Activated T-cell treated with anti-CD3 and anti-CD28 coated beads for 1 hour (primary cell): Measurements from ENCODE around the gene CDH12.
"Not testable (repeated sequence)": the region's sequence is repeated elsewhere in the genome, so short reads cannot be mapped to it uniquely, and the experiment has no call there.

Experiments used
- DNase-seq: peaks from one replicate; pipeline ENCODE4 v3.0.0-alpha.2; 2020; ENCODE audit warnings: low read depth

The CDH12 gene

GRCh38 chr5:22852807-22853660, at the start of gene CDH12:
Gene CDH12 (minus strand): TSS chr5:22853344.
- DNase-seq, result no peak

- no peak for DNase-seq
These were observed 48.7 kb upstream of the CDH12 start for GRCh38 chr5:22901885-22902284.

DNA sequence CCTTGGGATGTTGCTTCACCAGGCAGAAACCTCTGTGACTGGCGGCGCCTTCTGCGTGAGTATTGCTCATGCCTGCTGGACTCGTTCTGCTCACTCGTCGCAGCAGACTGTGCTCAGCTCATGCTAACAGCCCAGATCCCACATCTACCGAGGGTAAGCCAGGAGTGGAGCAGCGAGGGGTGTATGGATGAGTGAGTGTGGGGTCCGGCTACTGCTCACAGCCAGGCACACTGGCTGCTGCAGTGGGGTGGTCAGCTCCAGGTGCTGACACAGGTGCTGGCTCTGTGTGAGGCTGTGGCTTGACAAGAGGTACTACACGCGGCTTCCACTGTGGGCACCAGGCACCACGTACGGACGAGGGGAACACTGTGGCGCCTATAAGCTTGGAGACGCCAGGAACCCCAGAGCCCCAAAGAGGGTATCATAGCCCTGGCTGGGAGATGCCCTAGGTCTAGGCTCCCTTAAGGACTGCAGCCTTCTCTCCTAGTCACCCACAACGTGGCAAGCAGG, 47.7 kb upstream of the CDH12 start:
- DNase-seq, result no peak

DNA sequence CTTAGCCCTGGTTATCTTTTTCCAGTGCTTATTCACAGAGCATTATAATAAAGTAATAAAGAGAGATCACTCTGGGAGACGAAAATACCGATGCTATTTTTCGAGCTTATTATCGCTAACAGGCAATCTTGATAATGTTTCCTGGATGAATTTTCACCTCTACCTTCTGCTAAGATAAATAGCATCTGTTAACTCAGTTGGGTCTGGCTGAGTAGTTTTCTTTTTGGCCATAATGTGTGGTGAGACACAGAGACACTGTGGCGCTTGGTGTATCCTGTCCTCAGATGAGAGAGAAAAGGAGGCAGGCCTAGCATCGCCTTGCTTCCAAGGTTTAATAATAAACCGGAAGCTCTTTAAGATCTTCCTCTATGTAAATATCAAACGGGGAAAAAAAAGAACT, 46.2 kb upstream of the CDH12 start:
- no peak for DNase-seq

DNA sequence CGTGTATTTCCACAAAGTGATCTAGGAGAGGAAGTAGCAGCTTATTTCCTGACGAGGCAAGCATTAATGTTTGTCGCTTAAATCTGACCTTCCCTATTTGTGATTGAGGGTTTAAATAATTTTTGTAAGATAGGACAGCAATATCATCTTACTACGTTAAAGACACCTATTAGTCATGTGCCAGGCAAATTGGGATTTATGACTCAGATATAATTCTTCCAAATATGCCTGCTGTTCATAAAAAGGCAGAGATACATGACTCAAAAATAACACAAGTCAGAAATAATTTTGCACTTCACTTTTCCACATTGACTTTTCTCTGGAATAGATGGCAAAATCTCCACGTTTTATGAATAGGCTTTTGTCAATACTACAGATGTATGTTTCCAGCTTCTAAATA, 43.0 kb upstream of the CDH12 start:
- DNase-seq, result no peak

GRCh38 chr5:22892441-22892840, 39.3 kb upstream of the CDH12 start:
- DNase-seq, result no peak

GRCh38 chr5:22889720-22890119, 36.6 kb upstream of the CDH12 start:
- DNase-seq, result no peak

GRCh38 chr5:22887566-22887965, 34.4 kb upstream of the CDH12 start:
- no peak for DNase-seq

GRCh38 chr5:22858911-22859310, 5.8 kb upstream of the CDH12 start:
- DNase-seq, result not testable (repeated sequence)

DNA sequence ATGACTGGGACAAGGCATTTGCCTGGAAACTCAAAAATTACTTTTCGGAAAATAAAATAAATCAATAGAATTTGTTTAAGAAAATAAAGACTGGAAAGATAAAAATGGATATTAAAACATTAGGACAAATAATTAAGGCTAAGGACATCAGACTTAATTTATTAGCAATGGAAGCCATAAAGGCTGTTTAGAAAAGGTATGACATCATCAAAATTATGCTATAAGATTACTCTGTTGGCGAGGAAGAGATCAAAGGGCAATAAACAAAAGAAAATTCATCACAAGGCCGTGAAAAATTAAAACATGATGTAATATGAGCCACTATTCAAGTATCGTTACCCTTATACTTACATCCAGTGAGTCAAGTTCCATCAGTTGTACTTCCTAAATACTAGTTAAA, 2.7 kb upstream of the CDH12 start:
- DNase-seq, result no peak

DNA sequence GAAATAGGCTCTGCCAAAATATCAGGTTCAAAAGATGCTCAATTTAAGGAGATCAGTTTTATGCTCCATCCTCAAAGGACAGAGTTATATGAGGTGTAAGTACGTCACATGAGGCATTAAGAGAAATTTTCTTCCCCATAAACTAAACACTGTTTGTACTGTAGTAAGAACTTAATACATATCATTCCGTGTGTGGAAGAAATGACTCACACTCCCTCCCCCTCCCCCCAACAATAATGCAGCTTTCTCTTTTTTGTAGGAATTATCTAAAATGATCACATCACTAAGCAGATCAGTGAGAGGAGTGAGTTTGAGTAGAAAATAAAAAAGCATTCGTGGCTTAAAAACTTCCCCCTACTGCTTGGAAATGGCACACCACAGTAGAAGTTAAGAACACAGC, 2.2 kb downstream of the CDH12 start:
- DNase-seq, result no peak

DNA sequence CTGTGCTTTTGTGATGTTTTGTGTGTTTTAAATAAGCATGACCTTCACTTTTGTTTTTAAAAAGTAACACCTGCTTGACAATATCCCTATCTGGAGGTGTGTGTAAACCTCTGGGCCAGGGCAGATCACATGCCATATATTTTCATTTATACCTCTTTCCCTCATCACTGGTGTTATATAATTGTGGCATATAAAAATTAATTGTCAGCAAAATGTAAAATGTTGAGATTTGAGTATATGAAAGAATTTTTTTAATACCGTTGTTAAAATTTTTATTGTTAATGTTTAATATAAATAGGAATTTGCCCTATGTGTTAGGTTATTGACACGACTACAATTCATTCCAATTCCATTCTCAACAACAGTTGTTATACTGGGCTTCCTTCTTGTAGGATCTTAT, 6.5 kb downstream of the CDH12 start:
- DNase-seq, result no peak

DNA sequence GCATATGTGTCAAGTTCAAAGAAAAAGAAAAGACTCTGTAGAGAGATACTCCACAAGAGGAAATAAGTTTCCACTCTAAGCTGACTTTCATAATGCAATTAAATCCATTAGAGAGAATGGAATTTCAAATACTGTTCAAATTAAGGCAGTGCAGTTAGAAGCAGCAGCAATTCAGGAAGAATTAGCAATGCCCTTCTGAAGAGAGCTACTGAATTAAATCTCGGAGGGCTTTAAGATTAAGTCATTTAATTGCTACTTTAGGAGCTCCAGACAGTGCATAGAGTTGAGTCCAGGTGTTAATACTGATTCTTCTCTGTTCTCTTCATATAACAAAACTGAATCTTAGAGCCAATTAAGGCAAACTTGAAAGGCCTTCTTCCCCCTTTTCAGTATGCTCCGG, 8.5 kb downstream of the CDH12 start:
- DNase-seq, result no peak

GRCh38 chr5:22844155-22844554, 9.0 kb downstream of the CDH12 start:
- no peak for DNase-seq

DNA sequence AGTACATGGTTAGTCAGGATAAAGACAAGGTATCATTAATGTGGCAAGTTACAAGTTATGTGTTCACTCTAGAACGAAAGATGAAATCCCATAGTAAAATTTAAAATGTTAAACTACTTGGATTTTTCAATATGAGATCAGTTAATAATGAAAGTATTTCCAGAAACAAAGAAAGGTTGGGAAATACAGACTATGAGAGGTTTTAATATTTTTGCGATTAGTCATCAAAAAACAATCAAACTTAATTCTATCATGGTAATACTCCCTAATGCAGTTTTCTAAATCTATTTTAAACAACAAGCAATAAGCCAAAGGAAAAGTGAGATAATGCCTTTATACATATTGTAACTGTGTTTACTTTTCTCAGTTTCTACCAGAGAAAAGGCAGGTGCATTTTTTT, 10.6 kb downstream of the CDH12 start:
- DNase-seq, result no peak

GRCh38 chr5:22837803-22838202, 15.3 kb downstream of the CDH12 start:
- DNase-seq, result no peak

- DNase-seq, result no peak
These were observed 17.5 kb downstream of the CDH12 start for GRCh38 chr5:22835686-22836085.

DNA sequence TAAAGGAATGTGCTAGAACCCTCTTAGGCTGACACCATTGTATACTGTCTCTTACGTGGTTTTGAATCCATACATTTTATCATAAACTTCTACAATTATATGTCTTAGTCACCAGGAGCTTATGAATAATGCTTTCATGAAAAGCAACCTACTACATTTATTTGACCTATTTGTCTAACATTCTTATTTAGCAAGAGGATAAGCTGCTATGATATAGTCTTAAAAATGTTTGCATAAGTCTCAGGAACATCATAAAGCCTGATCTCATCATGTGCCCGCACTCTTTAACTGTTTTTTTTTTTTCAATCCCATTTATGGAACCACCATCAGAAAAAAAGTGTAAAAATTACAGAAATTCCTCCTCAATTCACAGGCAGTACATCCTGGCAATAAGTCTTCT, 59.7 kb downstream of the CDH12 start:
- DNase-seq, result no peak

DNA sequence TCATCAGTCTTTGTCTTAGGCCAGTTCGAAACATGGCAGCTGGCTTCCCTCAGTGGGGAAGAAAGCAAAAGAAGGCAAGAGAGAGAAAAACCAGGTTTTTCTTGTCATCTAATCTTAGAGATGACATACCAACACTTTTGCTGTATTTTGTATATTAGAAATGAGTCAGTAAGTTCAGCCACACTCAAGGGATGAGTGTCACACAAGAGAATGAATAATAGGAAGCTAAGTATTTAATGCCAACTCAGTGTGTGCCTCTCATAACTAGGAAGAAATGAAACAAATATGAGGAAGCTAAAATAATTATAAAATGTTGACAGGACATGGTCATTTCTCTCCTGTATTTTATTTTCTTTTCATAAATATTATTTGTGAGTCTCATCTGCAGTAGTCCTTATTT, 65.3 kb downstream of the CDH12 start:
- no peak for DNase-seq

DNA sequence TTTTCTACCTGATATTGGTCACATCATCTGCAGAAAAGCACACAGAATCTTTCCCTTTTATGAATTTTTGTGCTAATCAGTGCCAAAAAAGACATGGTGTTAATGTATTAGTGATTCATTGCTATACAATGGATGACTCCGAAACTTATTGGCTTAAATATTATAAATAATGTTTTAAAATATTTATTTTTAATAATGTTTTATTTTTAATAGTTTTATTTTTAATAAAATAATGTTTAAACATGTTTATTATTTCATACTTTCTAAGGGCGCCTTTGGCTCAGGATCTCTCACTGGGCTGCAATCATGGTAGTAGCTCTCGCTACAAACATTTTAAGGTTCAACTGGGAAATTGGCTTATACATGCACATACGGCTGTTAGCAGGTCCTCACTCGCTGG, 65.7 kb downstream of the CDH12 start:
- DNase-seq, result no peak

DNA sequence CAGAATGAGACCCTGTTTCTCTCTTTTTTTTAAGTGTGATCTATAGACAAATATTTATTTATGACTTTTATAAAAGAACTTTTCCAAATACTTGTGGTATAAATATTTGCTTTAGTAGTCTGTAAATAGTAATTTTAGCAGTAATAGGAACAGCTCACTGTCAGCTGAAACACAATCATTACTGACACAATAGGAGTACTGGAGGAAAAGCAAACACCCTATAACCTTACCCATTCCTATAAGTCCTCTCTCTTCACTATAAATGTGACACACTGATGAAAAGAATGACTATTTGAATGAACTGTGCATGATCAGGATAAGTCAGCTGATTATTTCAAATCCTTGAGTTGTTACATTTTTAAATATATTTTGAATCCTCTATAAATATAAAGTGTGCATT, 72.4 kb downstream of the CDH12 start:
- no peak for DNase-seq

DNA sequence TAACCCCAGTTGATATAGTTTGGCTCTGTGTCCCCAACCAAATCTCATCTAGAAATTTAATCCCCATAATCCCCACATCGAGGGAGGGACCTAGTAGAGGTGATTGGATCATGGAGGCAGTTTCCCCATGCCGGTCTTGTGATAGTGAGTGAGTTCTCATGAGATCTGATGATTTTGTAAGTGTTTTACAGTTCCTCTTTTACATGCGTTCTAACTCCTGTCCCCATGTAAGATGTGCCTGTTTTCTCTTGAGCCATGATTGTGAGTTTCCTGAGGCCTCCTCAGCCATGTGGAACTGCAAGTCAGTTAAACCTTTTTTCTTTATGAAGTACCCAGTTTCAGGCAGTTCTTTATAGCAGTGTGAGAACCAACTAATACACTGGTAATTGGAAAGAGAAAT, 73.6 kb downstream of the CDH12 start:
- DNase-seq, result no peak

DNA sequence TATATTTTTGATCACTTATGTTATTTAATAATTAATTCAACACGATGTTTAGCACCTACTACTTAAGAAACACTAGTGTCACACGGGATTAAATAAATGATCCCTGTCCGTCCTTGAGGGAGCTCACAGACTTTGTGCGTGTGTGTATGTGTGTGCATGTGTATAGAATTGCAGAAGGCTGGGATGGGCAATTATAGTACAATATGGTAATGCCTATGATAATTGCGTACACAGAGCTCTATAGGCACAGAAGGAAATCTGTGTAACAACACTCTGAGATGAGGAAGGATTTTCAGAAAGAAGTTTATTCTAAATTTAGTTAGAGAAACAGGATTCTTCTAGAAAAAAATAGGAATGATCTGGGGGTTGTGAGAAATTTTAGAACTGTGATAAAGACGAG, 76.9 kb downstream of the CDH12 start:
- DNase-seq, result no peak

DNA sequence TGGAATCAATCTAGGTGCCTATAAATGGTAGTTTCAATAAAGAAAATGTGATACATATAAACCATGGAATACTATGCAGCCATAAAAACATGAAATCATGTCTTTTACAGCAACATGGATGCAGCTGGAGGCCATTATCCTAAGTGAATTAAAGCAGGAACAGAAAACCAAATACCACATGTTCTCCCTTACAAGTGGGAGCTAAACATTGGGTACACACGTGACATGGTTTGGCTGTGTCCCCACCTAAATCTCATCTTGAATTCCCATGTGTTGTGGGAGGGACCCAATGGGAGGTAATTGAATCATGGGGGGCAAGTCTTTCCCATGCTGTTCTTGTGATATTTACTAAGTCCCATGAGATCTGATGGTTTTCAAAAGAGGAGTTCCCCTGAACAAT, 78.9 kb downstream of the CDH12 start:
- DNase-seq, result not testable (repeated sequence)
